22Rv1 (cell line): ENCODE results near the gene UPP1.

Source experiments
- ZFX ChIP-seq: fragments of 450-650 bp; IDR thresholded peaks from 2 replicates; pipeline ENCODE4 v1.6.1; 2017; ENCODE audit warnings: antibody characterized with exemption, borderline replicate concordance
- TF ChIP-seq, protein P1 (sequence below): fragments of 450-650 bp; IDR thresholded peaks from 2 replicates; pipeline ENCODE4 v1.5.1; 2017; ENCODE audit warnings: mild to moderate bottlenecking

DNA sequence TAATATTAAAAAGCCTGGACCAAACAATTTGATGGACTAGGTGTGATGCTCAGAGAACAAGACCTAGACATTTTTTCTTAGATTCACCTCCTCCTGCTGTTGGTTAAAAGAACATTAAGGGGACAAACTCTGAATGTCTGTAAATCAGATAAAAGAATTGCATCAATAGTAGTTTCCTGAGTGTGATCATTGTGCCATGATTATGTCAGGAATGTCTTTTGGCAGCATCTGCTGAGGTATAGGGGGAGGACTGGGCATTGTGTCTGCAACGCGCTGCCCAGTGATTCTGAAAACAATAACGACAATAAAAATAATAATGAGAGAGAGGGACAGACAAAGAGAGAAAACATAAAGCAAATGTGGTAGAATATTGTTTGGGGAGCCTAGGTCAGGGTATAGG, 46.8 kb upstream of the UPP1 start:
- TF ChIP-seq, protein P1, sequence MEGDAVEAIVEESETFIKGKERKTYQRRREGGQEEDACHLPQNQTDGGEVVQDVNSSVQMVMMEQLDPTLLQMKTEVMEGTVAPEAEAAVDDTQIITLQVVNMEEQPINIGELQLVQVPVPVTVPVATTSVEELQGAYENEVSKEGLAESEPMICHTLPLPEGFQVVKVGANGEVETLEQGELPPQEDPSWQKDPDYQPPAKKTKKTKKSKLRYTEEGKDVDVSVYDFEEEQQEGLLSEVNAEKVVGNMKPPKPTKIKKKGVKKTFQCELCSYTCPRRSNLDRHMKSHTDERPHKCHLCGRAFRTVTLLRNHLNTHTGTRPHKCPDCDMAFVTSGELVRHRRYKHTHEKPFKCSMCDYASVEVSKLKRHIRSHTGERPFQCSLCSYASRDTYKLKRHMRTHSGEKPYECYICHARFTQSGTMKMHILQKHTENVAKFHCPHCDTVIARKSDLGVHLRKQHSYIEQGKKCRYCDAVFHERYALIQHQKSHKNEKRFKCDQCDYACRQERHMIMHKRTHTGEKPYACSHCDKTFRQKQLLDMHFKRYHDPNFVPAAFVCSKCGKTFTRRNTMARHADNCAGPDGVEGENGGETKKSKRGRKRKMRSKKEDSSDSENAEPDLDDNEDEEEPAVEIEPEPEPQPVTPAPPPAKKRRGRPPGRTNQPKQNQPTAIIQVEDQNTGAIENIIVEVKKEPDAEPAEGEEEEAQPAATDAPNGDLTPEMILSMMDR, result no peak
- no peak for TF ChIP-seq ZFX
